Non-pigmented ciliary epithelial cell (primary cell): ENCODE data around the gene LRRIQ1.
"Not testable (repeated sequence)": the region's sequence is repeated elsewhere in the genome, so short reads cannot be mapped to it uniquely, and the experiment has no call there.

Source experiments
- DNase-seq: peaks from one replicate; pipeline ENCODE4 v3.0.0-alpha.2; 2010; ENCODE audit warnings: low read depth

Gene LRRIQ1

GRCh38 chr12:85036234-85036707 is at the start of gene LRRIQ1, which contains the start of gene TSPAN19:
TSS of gene LRRIQ1 (plus strand) at chr12:85036351. CDS start at chr12:85038177, 1,826 bp downstream.
TSS of gene TSPAN19 (minus strand) at chr12:85036277. CDS start at chr12:85029946, 6,331 bp downstream.
- DNase-seq: peak; percentile 75

- DNase-seq: no peak
These were observed 49.6 kb upstream of the LRRIQ1 start for GRCh38 chr12:84986586-84986985.

- DNase-seq: no peak
These were observed 41.7 kb upstream of the LRRIQ1 start for GRCh38 chr12:84994426-84994825.

GRCh38 chr12:84995641-84996040 is 40.5 kb upstream of the LRRIQ1 start:
- DNase-seq: no peak

- DNase-seq: no peak
These were observed 39.4 kb upstream of the LRRIQ1 start for GRCh38 chr12:84996759-84997158.

GRCh38 chr12:84998341-84998740 is 37.8 kb upstream of the LRRIQ1 start:
- no peak for DNase-seq

GRCh38 chr12:85000729-85001128 is 35.4 kb upstream of the LRRIQ1 start:
- DNase-seq: no peak

- DNase-seq: no peak
These were observed 33.3 kb upstream of the LRRIQ1 start for GRCh38 chr12:85002778-85003296.

GRCh38 chr12:85004204-85004603 is 31.9 kb upstream of the LRRIQ1 start:
- DNase-seq: no peak

- DNase-seq: not testable (repeated sequence)
These were observed 31.1 kb upstream of the LRRIQ1 start for GRCh38 chr12:85005047-85005446.

GRCh38 chr12:85005615-85006014 is 30.5 kb upstream of the LRRIQ1 start:
- DNase-seq: no peak

GRCh38 chr12:85006206-85006605 is 29.9 kb upstream of the LRRIQ1 start:
- DNase-seq: no peak

- no peak for DNase-seq
These were observed 28.3 kb upstream of the LRRIQ1 start for GRCh38 chr12:85007836-85008235.

GRCh38 chr12:85016413-85016812 is 19.7 kb upstream of the LRRIQ1 start:
- DNase-seq: peak; percentile 96

GRCh38 chr12:85017133-85017532 is 19.0 kb upstream of the LRRIQ1 start:
- DNase-seq: no peak

- DNase-seq: no peak
These were observed 18.5 kb upstream of the LRRIQ1 start for GRCh38 chr12:85017618-85018017.

- DNase-seq: no peak
These were observed 18.1 kb upstream of the LRRIQ1 start for GRCh38 chr12:85018098-85018497.

GRCh38 chr12:85029456-85029855 is 6.7 kb upstream of the LRRIQ1 start:
- DNase-seq: no peak

- no peak for DNase-seq
These were observed 582 bp downstream of the LRRIQ1 start for GRCh38 chr12:85036733-85037132.

GRCh38 chr12:85041395-85041794 is 5.2 kb downstream of the LRRIQ1 start:
- DNase-seq: no peak

- DNase-seq: no peak
These were observed 7.7 kb downstream of the LRRIQ1 start for GRCh38 chr12:85043829-85044228.

GRCh38 chr12:85057370-85057963 is 21.3 kb downstream of the LRRIQ1 start:
- no peak for DNase-seq

- no peak for DNase-seq
These were observed 22.2 kb downstream of the LRRIQ1 start for GRCh38 chr12:85058339-85058738.

GRCh38 chr12:85059594-85059993 is 23.4 kb downstream of the LRRIQ1 start:
- no peak for DNase-seq
